Measurements from ENCODE around the gene RRP8. TPM values are rescaled to one million over a fixed set of nuclear protein-coding genes. Genes with fewer than 3 reads are reported as not detected.

RRP8 gene
- polyA plus RNA-seq, 1 experiment: 9.9 TPM

DNA sequence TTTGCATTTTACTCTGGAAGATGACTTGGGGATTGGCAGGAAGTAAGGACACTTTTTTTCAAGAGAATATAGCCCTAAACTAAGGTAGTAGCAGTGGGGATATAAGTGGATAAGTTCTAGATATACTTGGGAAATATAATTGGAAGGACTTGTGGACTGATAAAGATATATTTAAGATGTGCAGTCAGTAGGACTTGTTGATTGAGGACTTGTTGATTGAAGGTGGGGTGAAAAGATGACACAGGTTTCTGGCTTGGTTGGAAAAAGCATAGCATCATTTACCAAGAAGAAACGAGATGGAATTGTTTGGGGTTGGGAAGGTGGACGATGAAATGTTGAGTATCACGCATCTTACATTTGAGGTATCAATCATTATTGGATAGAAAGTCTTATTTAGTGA, 10.1 kb upstream of the RRP8 start:
- Histone ChIP-seq H3K27me3 (ENCODE audit: control insufficient read depth, insufficient read depth, low read length) (no peaks in the 10 kb centered on the region), H3K4me3 (ENCODE audit: low read depth, low read length) (no peak overlapping the region), H3K36me3 (ENCODE audit: control insufficient read depth, insufficient read depth, low read length) (peaks cover 38% of the 10 kb centered on the region)
- DNase-seq (ENCODE audit: low read depth): no peak
- CTCF ChIA-PET: interaction anchor here (2.1 to 3.2 kb wide), 2 partner anchors 69 to 74 kb away, joined by 5 to 24 read pairs; partner anchors contain the start of gene MRPL17
- TF ChIP-seq, protein P1, sequence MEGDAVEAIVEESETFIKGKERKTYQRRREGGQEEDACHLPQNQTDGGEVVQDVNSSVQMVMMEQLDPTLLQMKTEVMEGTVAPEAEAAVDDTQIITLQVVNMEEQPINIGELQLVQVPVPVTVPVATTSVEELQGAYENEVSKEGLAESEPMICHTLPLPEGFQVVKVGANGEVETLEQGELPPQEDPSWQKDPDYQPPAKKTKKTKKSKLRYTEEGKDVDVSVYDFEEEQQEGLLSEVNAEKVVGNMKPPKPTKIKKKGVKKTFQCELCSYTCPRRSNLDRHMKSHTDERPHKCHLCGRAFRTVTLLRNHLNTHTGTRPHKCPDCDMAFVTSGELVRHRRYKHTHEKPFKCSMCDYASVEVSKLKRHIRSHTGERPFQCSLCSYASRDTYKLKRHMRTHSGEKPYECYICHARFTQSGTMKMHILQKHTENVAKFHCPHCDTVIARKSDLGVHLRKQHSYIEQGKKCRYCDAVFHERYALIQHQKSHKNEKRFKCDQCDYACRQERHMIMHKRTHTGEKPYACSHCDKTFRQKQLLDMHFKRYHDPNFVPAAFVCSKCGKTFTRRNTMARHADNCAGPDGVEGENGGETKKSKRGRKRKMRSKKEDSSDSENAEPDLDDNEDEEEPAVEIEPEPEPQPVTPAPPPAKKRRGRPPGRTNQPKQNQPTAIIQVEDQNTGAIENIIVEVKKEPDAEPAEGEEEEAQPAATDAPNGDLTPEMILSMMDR (IDR thresholded peaks at IDR 0.05; ENCODE audit: insufficient read depth, low read depth, low read length): no peak
- POLR2A ChIA-PET: no interaction called here

DNA sequence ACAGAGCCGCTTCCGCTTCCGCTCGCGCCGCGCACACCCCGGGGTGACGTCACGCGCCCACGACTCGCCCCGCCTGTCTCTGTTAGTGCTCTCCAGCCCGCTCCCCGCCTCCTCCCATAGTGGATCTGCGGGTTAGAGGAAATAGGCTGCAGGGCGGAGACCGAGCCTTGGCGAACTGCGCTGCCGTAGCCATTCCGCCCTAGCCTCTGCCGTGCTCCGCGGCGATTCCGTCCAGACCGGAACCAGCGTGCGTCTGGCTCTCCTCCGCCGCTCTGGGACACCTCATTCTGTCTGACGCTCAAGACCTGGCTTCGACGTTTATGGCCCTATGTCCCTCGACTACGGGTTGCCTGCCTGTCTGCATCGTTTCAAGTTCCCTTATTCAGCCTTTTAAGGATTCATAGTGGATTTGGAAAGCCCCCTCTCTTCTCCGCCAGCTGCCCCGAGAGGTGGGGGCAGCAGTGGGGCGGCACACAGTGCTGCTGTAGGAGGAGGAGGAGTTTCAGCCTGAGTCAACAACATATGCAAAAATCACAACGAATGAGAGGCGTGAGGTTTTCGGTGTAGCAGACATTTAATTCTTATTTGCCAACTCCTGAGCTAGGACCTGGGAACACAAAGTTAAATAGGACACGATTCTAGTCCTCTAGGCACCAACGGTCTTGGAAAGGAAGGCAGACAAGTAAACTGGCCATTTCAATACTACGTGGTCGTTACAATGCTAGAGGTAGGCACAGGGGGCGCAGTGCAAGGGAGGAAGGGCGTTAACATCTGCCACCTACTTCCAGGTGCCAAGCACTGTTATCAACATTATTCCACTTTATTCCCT, 9.0 kb upstream of the RRP8 start, which contains the start of gene TAF10:
TSS of gene TAF10 (minus strand) at position 4 of the 829 bp plus-strand sequence. CDS start 27 bp downstream, outside the sequence.
- ChIA-PET CTCF (interaction anchor here (0.6 to 3.2 kb wide), 9 partner anchors 34 to 173 kb away, joined by 3 to 24 read pairs (median 5); partner anchors contain the start of genes MRPL17 and TIMM10B), POLR2A (interaction anchor here (0.6 to 1.1 kb wide), 3 partner anchors 82 to 898 kb away, joined by 3 read pairs; no protein-coding TSS in a partner anchor)
- peak; percentile 80 for DNase-seq (ENCODE audit: low read depth)
- Histone ChIP-seq H3K4me3 (ENCODE audit: low read depth, low read length) (peak within 1 kb of the TSS; percentile 79), H3K27me3 (ENCODE audit: control insufficient read depth, insufficient read depth, low read length) (no peaks in the 10 kb centered on the region), H3K36me3 (ENCODE audit: control insufficient read depth, insufficient read depth, low read length) (peaks cover 42% of the 10 kb centered on the region)
- TF ChIP-seq, protein P1 (IDR thresholded peaks at IDR 0.05; ENCODE audit: insufficient read depth, low read depth, low read length): peak; percentile 59

DNA sequence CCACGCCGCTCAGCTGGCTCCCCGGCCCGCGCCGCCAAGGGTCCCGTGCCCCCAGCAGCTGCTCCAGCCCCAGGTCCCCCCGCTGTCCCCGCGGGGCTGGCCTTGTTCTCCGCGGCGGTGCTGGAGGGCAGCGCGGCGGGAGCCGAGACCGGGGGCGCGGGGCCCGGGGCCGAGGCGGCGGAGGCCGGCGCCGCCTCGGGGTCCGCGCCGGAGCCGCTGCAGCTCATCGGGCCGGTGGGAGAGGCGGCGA, 8.5 kb upstream of the RRP8 start:
- H3K36me3 ChIP-seq (ENCODE audit: control insufficient read depth, insufficient read depth, low read length): peaks cover 41% of the 10 kb centered on the region
- ChIA-PET CTCF (interaction anchor here (0.6 to 3.2 kb wide), 9 partner anchors 35 to 173 kb away, joined by 3 to 24 read pairs (median 5); partner anchors contain the start of gene MRPL17), POLR2A (interaction anchor here (0.6 to 1.1 kb wide), 3 partner anchors 82 to 898 kb away, joined by 3 read pairs; no protein-coding TSS in a partner anchor)
- TF ChIP-seq, protein P1 (IDR thresholded peaks at IDR 0.05; ENCODE audit: insufficient read depth, low read depth, low read length): no peak
- DNase-seq (ENCODE audit: low read depth): no peak
- peak overlapping the region; percentile 79 for H3K4me3 ChIP-seq (ENCODE audit: low read depth, low read length)
- no peaks in the 10 kb centered on the region for H3K27me3 ChIP-seq (ENCODE audit: control insufficient read depth, insufficient read depth, low read length)

DNA sequence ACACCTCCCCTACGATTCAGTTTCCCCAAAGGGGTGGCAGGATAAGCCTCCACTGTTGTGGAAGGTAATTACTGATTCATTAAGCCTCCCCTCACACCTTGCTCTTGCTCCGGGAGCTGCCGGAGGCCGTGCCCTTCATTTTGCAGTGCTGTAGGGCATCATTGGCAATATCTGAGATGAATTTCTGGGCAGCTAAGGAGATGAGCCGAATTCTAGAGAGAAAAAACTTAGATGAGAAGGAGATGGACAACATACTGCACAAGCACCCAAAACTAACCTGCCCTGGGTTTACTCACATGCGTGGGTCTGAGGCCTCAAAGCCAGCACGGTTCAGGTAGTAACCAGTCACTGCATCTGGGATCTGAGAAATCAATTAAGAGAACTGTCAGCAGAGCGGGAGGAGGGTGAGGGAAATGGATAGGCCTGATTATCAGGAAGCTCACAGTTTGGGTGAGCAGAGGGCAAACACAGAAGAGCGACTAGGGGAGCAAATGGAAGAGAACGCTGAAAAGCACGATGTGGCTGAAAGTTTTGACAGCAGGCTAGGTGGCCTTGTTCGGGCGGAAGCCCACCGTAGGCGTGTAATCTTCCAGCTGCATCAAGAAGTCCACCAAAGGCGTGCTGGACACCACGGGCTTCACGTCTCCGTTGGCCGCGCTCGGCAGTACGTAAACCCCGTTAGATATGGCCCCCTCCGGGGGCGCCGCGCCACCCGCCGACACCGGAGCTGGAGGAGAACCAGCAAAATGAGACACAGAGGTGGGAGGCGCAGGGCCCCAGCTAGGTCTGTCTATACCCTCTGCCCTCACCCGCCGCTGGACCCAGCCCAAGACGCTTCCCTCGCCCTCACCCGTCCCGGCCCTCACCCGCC, 7.9 kb upstream of the RRP8 start:
- CTCF ChIA-PET: interaction anchor here (0.6 to 3.2 kb wide), 8 partner anchors 56 to 172 kb away, joined by 3 to 24 read pairs (median 5); partner anchors contain the start of gene MRPL17
- Histone ChIP-seq H3K36me3 (ENCODE audit: control insufficient read depth, insufficient read depth, low read length) (peaks cover 39% of the 10 kb centered on the region), H3K27me3 (ENCODE audit: control insufficient read depth, insufficient read depth, low read length) (no peaks in the 10 kb centered on the region), H3K4me3 (ENCODE audit: low read depth, low read length) (peak overlapping the region; percentile 79)
- DNase-seq (ENCODE audit: low read depth): no peak
- POLR2A ChIA-PET: interaction anchor here (0.6 to 1.1 kb wide), 3 partner anchors 83 to 899 kb away, joined by 3 read pairs; no protein-coding TSS in a partner anchor
- TF ChIP-seq, protein P1 (IDR thresholded peaks at IDR 0.05; ENCODE audit: insufficient read depth, low read depth, low read length): no peak

Measured in BJ (cell line).